Activated T-helper 9 cell treated with anti-CD3 and anti-CD28 coated beads, Interleukin-2, amount 50 U/mL, for 16 hours (primary cell): ENCODE measurements around the gene ASB13.

Experiments
- DNase-seq: peaks from one replicate; pipeline ENCODE4 v3.0.0-alpha.2; 2020; ENCODE audit warnings: low read depth

ASB13 gene

DNA sequence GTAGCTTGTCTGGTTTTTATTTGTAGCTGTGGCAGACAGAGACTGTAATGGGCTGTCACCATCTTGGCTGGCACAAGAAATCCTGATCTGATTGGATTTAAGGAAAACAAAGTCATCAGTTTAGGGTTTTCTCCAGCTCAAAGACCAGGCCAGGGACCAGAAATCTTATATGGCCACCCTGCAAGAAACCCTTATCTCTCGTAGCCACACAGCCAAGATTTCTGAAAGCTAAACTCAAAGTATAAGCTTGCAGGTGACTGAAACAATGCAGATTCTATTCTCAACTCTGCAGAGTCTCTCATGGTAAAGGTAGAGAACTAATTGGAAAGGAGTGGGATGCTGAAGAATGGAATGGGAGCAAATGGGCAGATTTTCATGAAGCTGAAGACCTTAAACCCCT, 3.2 kb upstream of the ASB13 start:
- DNase-seq: no peak

DNA sequence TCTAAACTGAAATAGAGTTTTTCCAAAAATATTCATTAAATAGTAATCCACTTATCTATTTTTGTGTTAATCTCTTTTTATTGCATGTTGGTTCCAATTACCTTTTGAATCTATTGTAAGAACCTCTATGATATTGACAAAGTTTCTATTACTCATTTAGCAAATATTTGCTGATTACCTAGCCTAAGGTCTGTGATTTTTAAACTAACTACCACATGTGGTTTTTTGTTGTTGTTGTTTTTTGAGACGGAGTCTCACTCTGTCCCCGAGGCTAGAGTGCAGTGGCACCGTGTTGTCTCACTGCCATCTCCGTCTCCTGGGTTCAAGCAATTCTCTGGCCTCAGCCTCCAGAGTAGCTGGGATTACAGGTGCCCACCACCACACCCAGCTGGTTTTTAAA, 2.0 kb upstream of the ASB13 start:
- DNase-seq: no peak

DNA sequence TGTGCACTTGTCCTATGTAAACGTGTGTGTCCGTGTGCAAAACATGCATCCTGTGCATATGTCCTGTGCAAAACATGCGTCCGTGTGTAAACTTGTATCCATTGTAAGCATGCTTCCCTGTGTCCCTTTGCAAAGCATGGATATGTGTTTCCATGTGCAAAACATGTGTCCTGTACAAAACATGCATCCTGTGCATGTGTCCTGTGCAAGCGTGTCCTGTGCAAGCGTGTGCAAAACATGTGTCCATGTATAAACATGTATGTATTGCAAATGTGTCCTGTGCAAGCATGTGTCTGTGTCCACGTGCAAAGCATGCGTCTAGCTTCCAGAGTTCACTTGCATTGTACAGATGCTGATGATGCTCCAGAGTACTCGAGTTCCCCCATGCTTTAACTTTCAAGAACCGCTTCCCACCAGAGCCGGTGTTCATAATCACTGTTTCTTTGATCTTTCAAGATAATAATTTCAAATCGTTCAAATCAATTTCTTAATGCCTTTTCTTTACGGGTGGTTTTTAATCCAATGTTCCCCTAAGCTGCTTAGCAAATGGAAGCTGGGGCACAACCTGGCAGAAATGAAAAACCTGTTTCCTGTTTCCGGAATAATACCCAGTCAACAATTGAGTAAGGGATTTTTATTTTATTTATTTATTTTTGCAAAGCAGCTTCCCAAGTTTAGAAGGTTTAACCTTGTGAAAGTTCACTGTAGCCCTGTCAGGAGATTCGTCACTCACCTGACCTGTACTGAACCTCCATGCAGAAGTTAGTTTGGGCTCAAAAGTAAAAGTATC, 641 bp upstream of the ASB13 start:
- DNase-seq: no peak

DNA sequence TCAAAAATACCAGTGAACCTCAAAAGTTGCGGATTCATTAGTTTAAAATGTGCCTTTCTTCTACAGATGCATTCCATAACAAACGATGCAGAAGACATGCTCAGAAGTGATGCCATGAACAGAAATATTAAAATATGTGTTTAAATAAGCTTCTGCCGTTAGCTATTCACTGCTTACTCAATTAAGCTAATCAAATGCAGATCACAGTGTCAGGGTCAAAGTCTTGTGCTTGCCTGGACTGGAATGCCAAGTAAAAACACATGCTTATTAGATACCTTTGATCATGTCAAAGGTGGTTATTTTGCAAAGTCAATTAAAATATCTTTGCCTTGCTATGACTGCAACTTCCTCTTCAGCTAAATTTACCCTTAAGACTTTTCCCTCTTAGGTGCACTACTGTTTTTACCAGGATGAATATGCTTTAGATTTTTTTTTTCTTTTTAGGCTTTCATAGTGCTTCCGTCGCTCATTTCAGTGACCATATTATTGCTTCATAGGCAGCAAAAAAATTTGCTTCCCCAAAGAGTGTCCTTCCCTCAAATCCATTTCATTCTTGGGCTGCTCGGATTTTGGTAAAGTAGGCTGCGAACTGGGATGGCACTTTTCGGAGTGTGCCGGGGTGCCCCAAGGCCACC, 905 bp downstream of the ASB13 start:
- no peak for DNase-seq

DNA sequence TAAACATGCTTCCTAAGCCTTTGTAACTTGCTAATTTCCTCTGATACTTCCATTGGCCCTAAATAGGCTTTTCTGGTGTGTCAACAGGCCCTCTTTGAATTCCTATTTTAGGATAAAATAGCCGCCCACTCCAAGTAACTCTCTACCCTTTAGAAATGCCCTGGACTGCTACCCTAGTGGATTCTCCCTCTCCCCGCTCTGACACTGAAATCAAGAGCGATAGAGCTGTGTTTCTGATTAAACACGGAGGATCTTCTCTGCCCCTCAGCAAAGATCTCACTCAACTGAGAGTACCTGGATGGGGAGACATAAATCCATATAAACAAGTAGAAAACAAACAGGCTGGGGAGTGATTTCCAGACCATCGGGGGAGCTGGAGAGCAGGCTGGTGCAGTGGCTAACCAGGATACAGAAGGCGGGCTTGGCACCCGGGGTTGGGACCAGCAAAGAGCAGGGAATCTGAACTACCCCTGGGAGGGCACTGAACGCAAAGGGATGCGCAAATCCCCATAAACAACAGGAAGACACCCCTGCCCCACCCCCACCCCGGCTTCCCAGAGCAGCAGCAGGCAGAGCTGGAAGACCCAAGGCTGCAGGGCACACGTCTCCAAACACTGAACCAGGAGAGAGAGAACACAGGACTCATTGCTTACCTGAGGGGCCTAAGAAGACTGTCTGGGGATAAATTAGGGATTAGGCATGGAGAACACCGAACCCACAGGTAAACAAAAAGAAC, 2.5 kb downstream of the ASB13 start:
- no peak for DNase-seq

DNA sequence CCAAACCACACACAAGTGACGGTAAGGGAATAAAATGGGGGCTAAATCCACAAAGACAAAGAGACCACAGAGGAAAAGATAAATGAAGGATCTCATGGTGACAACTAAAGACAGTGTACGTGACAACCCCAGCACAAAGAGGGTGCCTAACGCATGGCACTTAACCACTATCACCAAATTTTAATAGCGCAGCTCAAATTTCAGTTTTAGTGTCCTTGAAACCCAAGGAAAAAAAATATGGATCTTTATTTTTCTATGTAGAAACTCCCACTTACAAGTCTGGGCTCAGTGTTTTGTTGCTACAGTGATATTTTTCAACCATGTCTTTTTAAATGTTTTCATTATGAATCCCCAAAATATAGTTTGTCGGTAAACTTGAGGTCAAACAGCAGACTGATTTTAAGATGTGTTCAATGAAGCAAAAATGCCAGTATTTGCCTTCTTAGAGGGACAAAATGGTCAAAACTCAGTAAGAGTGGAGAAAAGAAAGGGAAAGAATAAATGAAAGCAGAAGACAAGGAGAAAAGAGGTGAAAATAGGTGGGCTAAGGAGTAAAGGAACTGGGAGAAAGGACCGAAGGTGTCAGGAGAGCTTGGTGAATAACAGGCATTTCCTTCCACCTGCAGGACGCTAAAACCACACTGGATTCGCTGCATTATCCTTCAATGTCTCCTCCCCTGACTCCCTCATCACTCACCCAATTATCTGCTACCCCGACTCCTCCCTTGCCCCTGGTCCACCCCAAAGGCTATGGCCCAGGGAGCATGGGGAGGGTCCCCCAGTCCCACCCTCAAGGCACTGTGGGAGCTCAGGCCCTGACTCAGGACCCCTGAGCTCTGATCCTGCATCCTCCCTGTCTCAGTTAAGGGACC, 3.5 kb downstream of the ASB13 start:
- DNase-seq: no peak

DNA sequence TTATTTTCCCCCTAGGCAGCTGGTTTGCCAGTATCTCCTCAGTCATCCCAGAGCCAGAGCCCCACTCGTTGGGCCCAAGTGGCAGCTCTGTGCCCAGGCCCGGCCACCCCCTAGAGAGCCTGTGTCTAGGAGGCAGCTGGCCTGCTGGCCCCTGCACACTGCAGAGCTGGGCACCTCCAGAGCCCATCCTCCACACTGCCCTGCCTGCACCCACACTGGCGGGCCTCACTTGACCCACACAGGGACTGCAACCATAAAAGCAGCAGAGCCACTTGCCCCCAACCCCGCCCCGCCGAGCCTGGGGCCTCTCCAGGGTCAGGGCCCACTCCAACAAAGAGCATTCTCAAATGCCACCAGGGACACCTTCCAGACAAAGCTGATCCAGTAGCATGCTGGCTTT, 5.4 kb downstream of the ASB13 start:
- DNase-seq: no peak

DNA sequence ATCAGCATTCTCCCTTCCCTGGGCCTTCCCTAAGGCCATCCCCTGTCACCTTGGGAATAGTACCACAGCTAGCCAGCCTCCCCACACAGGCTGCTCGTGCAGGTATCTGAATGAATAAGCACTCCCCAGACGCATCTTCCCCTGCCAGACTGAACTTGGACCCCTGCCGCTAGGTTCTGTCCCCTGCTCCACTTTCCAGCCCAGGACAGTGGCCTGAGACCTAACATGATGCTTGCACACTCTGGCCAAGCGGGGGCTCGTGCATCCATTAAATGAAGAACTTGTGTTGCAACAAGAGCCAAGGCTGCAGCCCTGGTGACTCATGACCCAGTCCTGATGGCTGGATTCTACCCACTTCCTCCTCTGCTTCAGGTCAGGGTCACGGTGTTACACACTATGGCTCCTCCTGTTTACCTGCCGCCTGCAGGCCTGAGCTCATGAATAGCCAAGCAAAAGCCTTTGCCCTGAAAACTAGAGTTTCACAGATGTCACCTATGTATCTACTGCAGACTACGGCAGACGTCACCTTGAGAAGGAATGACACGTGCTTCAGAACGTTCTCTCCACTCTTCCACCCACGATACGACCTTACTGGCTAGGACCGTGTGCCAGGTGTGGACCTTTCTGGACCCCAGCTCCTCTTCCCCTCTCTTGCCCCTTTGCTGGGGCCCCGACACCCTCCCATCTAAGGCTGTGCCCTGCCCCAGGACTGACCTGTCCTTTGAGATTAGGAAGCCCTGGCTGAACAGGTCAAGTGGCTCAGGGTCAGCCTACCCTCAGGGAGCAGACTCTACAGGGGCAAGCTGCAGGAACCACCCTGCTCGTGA, 6.5 kb downstream of the ASB13 start:
- no peak for DNase-seq

DNA sequence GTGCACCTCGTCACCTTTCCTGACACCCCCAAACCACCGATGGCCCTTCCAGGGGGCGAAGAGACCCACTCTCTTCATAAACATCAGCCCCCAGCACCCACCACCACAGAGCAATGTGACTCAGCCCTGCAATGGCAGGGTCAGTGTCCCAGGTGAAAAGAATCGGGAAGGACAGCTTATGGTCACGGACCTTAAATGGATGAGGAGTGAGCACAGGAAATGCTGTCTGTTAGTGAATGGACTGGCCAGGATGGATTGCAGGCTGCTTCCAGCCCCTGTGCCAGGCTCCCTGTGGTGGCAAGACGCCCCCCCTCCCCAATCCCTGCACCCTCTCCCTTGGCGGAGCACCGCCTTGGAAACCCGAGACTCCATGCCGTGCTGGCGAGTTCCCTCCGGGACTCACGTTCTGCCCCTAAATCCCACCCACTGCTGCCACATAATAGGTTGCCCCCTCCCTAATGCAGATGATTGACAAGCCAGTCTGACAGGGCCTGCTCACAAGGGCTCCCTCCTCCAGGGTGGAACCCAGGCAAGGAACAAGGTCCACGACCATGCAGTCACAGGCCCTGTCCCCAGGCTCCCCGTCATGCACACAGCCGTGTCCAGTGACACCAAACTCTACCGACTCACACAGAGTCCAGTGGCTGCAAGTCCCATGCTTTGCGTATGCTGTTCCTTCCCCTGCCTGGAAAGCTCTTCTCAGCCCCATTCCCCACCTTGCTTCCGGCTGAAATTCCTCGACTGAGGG, 7.3 kb downstream of the ASB13 start:
- DNase-seq: no peak

DNA sequence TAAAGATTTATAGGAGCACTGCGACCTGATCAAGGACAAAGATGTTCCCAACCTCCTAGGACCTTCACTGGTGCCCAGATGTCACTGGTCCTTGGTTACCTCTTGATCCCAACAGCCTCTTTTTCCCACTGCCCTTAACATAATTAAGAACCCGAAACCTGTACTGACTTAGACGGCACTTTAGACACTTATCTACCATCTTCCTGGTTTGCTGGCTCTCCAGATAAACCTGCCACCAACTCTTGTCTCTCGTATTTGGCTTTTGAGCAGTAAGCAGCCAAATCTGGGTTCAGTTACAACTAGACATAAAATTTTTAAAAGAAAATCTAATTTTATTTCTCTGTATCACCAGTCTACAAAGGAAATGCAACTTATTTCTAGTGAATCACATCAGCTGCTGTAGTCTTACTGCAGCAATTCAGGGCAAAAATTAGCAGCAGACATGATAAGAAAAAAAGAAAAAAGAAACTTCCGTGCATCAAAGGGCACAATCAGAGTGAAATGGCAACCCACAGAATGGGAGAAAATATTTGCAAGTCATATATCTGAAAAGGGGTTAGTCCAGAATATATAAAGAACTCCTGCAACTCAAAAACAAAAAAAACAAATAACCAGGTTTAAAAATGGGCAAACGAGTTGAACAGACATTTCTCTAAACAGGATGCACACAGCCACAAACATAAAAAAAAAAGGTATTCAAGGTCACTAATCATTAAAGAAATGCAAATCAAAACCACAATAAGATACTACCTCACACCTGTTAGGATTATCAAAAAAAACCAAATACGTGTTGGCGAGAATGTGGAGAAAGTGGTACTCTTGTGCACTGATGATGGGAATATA, 9.4 kb downstream of the ASB13 start:
- no peak for DNase-seq

DNA sequence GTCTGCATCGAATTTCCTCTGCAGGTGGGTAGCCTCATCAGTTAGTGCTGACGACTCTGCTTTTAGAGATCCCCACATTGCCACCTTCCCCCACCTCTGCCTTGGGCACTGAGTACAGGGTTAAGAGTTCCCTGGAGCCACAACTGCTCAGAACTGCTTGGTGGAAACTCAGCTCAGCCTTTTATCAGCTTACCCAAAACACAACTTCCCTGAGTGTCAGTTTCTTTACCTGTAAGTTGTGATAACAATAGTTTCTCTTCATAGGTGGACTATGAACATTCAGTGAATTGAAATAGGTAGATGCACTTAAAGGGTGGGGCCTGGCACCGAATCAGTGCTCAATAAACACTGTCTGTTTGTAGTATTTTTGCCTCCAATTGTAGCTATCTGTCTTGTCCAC, 11.3 kb downstream of the ASB13 start:
- no peak for DNase-seq

DNA sequence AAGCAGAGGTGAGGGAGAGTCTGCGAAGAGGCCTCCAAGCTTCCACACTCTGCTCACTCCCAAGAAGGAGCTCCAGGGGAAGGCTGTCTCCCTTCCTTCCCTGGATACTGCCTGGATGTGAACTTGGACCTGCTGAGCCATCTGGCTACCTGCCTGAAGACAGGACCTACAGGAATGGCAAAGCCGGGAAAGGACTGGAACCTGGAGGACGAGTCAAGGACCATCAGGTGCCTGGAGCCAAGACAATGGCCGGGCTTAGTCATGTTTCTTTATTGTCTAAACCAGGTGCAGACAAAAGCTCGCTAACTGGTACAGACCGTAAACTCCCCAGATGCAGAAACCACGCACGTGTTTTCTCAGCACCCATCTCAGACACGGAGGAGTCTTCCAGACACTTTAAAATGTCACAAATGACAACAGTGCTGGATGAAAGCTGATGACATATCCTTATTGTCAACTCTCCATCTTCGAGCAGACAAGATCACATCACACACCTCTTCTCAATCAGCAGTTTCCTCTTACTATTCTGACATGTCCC, 12.1 kb downstream of the ASB13 start:
- DNase-seq: no peak

DNA sequence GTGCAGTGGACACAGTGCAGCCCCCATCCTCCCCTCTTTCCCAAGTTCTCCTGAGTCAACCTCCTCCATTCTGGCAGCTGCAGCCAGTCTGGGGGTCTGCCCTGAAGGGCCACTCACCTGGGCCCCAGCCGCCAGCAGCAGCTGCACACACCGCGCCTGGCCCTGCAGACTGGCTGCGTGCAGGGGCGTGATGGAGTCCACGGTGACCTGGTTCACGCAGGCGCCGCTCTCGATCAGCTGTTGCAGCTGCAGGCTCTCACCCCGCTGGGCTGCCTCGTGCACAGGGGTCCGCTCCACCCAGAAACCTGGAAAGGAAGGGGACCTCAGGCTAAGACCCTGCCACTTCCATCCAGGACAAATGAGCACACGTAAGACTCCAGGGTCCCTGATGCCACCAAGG, 13.6 kb downstream of the ASB13 start:
- DNase-seq: no peak

DNA sequence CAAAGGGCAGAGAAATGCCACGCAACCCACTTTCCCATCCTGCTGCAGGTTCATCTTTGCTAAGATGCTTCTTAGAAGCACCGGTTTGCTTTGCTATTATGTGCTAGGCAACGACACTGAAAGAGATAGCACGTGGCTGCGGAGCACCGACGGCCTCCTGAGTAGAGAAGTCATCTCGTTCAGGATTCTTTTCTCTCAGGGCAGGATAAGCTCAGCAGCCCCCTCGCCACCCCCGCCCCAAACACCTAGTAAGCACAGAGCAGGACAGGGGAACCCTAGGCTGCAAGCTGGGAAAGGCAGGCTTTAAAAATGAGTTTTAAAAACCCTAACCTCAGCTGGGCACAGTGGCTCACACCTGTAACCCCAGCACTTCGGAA, 15.0 kb downstream of the ASB13 start:
- no peak for DNase-seq

DNA sequence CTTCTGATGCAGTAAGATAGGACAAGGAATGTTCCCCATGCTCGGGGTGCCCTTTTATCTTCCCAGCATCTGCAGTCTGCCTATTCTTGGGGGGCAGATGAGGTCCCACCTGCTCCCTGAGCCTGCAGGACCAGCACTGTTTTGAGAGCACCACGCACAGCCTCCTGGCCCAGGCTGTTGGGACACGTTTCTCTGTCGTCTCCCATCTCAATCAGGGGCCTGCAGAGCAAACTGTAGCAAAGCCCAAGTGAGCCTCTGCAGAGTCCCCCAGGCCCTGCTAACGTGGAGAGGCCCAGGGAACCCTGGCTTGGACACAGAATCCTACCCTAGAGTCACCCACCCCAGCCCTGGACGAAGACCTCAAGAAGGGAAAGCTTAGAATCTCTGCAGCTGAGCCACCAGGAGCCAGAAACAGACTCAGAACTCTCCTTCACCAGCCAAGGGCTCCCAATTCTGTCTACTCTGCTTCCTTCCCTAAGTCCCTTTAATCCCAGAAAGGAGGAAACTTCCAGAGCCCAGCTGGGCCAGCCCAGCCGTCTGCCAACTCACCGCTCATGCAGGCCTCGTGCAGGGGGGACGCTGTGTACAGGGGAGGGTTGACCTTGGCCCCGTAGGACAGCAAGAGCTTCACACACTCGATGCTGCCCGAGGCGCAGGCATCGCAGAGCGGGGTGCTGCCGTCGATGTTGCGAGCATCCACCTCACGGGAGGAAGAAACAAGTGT, 15.6 kb downstream of the ASB13 start:
- no peak for DNase-seq

DNA sequence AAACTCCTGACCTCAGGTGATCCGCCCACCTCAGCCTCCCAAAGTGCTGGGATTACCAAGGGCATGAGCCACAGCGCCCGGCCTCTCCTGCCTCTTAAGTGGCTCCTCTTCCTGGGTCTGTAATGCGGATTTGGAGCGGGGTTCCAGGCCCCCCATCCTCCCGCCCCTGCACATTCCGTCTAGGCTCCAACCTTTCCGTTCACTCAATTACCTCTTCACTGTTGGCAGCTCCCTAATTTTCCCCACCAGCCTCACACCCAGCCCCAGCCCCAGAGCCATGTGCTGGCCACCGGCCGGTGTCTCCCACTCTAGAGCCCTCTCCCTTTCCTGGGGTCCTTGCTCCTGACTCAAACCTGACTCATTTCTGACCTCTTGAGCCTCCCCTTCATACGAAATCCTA, 16.6 kb downstream of the ASB13 start:
- no peak for DNase-seq

DNA sequence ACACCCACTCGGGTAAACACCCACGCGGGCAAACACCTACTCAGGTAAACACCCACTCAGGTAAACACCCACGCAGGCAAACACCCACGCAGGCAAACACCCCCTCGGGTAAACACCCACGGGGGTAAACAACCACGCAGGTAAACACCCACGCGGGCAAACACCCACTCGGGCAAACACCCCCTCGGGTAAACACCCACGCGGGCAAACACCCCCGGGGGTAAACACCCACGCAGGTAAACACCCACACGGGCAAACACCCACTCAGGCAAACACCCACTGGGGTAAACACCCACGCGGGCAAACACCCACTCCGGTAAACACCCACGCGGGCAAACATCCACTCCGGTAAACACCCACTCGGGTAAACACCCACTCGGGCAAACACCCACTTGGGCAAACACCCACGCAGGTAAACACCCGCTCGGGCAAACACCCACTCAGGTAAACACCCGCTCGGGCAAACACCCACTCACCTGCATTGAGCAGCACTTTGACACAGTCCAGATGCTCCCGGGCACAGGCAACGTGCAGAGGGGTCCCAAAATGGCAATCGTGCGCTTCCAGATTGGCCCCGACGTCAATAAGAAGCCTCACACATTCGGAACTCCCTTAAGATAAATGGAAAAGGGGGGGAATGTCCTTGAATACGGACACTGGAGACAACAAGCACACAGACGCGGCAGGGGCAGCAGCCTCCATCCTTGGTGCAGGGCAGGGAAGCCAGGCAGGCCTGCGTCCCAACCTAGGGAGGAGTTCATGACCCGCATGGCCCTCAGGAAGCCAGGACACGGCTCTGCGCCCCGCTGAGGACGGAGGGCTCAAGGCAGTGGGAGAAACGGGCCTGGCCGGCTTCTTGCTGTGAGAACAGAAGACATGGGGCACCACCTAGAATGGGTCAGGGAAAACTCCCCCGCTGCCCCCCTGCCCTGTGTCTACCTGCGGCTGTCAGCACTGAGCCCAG, 17.6 kb downstream of the ASB13 start:
- no peak for DNase-seq
